ENCODE data around the gene CORT.

The CORT gene

GRCh38 chr1:10494418-10494753 lies 44.6 kb downstream of the CORT start:
- TF ChIP-seq CTCF (IDR thresholded peaks at IDR 0.05; ENCODE audit: low read depth, low read length): no peak
- Histone ChIP-seq H3K27me3 (no peaks in the 10 kb centered on the region), H3K36me3 (no peaks in the 10 kb centered on the region), H3K4me3 (ENCODE audit: low read depth, low read length) (no peak overlapping the region), H3K4me1 (peaks cover 8% of the 10 kb centered on the region), H3K9me3 (no peaks in the 10 kb centered on the region)
- DNase-seq: no peak

DNA sequence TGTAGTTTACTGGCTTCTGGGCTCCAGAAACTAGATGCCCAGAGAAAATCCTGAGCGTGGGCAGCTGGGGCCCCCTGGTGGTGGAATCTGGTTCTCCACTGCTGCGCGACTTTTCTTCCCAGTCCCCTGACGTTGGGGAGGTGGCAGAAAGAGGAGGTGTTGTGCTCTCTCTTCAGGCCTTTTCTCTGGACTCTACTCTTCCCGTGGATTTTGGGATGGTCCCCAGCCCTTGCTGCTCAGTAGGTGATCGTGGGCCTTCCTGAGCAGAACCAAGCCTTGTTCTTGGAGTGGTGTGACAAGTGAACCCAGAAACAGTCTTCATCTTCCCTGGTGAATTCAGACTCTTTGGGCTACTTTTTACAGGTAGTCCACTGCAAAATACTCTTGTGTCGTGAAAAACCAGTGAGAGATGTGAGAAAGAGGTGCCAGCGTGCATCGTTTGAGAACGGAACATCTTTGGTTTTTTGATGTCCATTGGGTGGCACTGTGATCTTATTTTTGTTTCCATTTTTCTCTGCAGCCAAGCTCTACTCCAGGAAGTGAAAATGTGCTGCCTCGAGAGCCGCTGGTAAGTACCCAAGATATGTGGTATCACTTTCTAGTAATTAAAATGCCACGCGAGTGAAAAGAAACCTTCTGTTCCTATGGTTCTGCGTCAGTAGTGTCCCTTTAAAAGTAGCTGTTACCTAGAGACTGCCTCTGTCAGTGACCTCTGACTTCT lies 45.1 kb downstream of the CORT start:
- H3K27me3 ChIP-seq: no peaks in the 10 kb centered on the region
- no peaks in the 10 kb centered on the region for H3K36me3 ChIP-seq
- TF ChIP-seq CTCF (IDR thresholded peaks at IDR 0.05; ENCODE audit: low read depth, low read length): peak; percentile 75
- H3K4me1 ChIP-seq: peaks cover 8% of the 10 kb centered on the region
- peak; percentile 63 for DNase-seq
- no peaks in the 10 kb centered on the region for H3K9me3 ChIP-seq
- peak overlapping the region; percentile 52 for H3K4me3 ChIP-seq (ENCODE audit: low read depth, low read length)

GRCh38 chr1:10495475-10495817 lies 45.6 kb downstream of the CORT start:
- no peak for DNase-seq
- no peak for TF ChIP-seq CTCF (IDR thresholded peaks at IDR 0.05; ENCODE audit: low read depth, low read length)
- Histone ChIP-seq H3K27me3 (no peaks in the 10 kb centered on the region), H3K4me1 (peaks cover 8% of the 10 kb centered on the region), H3K9me3 (no peaks in the 10 kb centered on the region), H3K4me3 (ENCODE audit: low read depth, low read length) (no peak overlapping the region), H3K36me3 (no peaks in the 10 kb centered on the region)

- DNase-seq: no peak
- peaks cover 8% of the 10 kb centered on the region for H3K4me1 ChIP-seq
- no peaks in the 10 kb centered on the region for H3K9me3 ChIP-seq
- TF ChIP-seq CTCF (IDR thresholded peaks at IDR 0.05; ENCODE audit: low read depth, low read length): no peak
- H3K36me3 ChIP-seq: no peaks in the 10 kb centered on the region
- no peaks in the 10 kb centered on the region for H3K27me3 ChIP-seq
- no peak overlapping the region for H3K4me3 ChIP-seq (ENCODE audit: low read depth, low read length)
Observed at GRCh38 chr1:10495952-10496351, 46.1 kb downstream of the CORT start.

DNA sequence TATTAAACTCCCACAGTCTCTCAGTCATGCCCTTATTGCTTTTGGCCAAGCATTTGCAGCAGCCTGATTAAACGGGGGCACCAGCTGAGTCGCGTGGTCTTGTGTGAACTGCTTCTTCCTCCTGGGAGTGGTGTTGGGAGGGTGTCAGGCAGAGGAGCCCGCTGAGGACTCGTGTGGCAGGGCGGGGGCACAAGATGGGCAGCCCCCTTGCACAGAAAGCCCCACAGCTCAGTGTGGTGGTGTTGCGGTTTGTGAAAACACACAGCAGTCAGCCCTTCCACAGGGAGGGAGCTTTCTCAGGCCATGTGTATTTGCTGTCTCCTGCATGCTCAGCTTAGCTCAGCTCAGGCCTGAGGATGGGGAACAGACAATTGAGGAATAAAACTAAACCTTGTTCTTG lies 47.3 kb downstream of the CORT start:
- no peak for DNase-seq
- no peak overlapping the region for H3K4me3 ChIP-seq (ENCODE audit: low read depth, low read length)
- H3K27me3 ChIP-seq: no peaks in the 10 kb centered on the region
- no peaks in the 10 kb centered on the region for H3K9me3 ChIP-seq
- H3K4me1 ChIP-seq: peaks cover 8% of the 10 kb centered on the region
- no peaks in the 10 kb centered on the region for H3K36me3 ChIP-seq
- no peak for TF ChIP-seq CTCF (IDR thresholded peaks at IDR 0.05; ENCODE audit: low read depth, low read length)

DNA sequence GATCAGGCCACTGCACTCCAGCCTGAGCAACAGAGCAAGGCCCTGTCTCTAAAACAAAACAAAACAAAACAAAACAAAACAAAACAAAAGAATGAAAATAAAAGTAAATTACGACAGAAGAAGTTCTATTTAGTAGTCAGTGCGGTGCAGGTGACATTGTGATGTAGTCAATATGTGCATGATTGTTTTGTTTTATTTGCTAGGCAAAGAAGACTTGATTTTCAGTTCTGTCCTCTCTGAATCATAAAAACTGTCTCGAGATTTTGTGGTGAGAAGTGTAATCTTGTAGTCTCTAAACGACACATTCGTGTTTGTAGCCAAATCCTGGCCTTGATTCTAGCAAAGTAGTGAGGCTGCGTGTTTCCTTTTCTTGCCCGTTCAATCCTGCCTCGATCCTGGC lies 48.4 kb downstream of the CORT start:
- no peaks in the 10 kb centered on the region for H3K27me3 ChIP-seq
- DNase-seq: no peak
- no peak for TF ChIP-seq CTCF (IDR thresholded peaks at IDR 0.05; ENCODE audit: low read depth, low read length)
- H3K36me3 ChIP-seq: no peaks in the 10 kb centered on the region
- no peak overlapping the region for H3K4me3 ChIP-seq (ENCODE audit: low read depth, low read length)
- peaks cover 8% of the 10 kb centered on the region for H3K4me1 ChIP-seq
- no peaks in the 10 kb centered on the region for H3K9me3 ChIP-seq

All from BE2C (cell line).